ENCODE results near the gene CAST. TPM values are rescaled to one million over a fixed set of nuclear protein-coding genes. Genes with fewer than 3 reads are reported as not detected.

Gene CAST
- total RNA-seq, 2 experiments from 2014 or later: 124 to 131 TPM

GRCh38 chr5:96822686-96823459 is 160.7 kb downstream of the CAST start:
- no peak overlapping the region for H3K27ac Mint-ChIP-seq
- H3K4me3 Mint-ChIP-seq: no peak overlapping the region
- ChIA-PET CTCF (interaction anchor here (0.7 to 1.0 kb wide), 2 partner anchors 14 to 60 kb away, joined by 3 to 4 read pairs; no protein-coding TSS in a partner anchor), POLR2A (interaction anchor here (2.6 kb wide), 1 partner anchor 15 kb away, joined by 8 read pairs; the partner anchor contains the start of gene ERAP1)
- intact Hi-C loops (cut with micrococcal nuclease): no loop called here
- H3K27me3 Mint-ChIP-seq: no peaks in the 10 kb centered on the region
- ATAC-seq (peak; percentile 60), DNase-seq (peak; percentile 27)
- H3K9me3 Mint-ChIP-seq: no peaks in the 10 kb centered on the region
- peaks cover 57% of the 10 kb centered on the region for H3K4me1 Mint-ChIP-seq (ENCODE audit: low read depth)
- H3K36me3 Mint-ChIP-seq (ENCODE audit: low read depth): no peaks in the 10 kb centered on the region
- no peak for TF ChIP-seq CTCF (IDR thresholded peaks at IDR 0.05)

DNA sequence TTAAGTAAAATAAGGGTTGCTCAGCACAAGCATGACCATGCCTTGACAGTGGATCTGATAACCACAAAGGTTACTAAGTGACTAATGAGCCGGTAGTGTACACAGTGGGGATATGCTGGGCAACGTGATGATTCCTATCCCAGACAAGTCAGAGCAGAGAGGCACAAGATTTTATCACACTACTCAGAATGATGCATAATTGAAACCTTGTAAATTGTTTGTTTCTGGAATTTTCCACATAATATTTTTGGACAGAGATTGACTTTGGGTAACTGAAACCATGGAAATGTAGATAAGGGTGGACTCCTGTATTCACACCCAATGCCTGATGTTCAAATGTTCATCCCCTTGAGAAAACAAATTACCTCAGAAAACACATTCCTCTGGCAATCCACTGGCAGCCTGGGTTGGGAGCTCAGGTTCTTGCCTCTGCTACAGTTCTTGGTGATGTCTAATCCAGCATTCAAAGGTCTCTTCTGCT is 161.8 kb downstream of the CAST start:
- DNase-seq (peak; percentile 37), ATAC-seq (peak; percentile 94)
- no peak overlapping the region for H3K4me3 Mint-ChIP-seq
- POLR2A ChIA-PET: interaction anchor here (2.6 kb wide), 1 partner anchor 16 kb away, joined by 8 read pairs; the partner anchor contains the start of gene ERAP1
- no peaks in the 10 kb centered on the region for H3K36me3 Mint-ChIP-seq (ENCODE audit: low read depth)
- CTCF ChIA-PET: interaction anchor here (0.7 to 1.6 kb wide), 3 partner anchors 11 to 61 kb away, joined by 3 to 4 read pairs (median 4); no protein-coding TSS in a partner anchor
- peaks cover 50% of the 10 kb centered on the region for H3K4me1 Mint-ChIP-seq (ENCODE audit: low read depth)
- no peaks in the 10 kb centered on the region for H3K27me3 Mint-ChIP-seq
- intact Hi-C loops (cut with micrococcal nuclease): no loop called here
- H3K27ac Mint-ChIP-seq: no peak overlapping the region
- H3K9me3 Mint-ChIP-seq: no peaks in the 10 kb centered on the region
- no peak for TF ChIP-seq CTCF (IDR thresholded peaks at IDR 0.05)

Other genes starting within 250 kb of the CAST start
- not detected for gene PCSK1, start 229.1 kb upstream of the CAST start, total RNA-seq
- gene ERAP1, start 145.6 kb downstream of the CAST start, total RNA-seq: 10 to 100 TPM; 60.1 to 62.3 TPM
- gene ERAP2, start 214.1 kb downstream of the CAST start, total RNA-seq: 10 to 100 TPM; 43.0 to 44.5 TPM